HepG2 (cell line): ENCODE results near the gene PLCL1.

Experiments
- EZH2 ChIP-seq: conservative IDR thresholded peaks from 2 replicates; pipeline ENCODE4 v1.6.1; 2012; ENCODE audit warnings: mild to moderate bottlenecking, low read depth, low read length, moderate library complexity
- KDM3A ChIP-seq: IDR thresholded peaks from 2 replicates; pipeline ENCODE4 v1.6.1; 2018; ENCODE audit warnings: low read depth, missing compliant biosample characterization
- MTF1 ChIP-seq: sonication (generic); formaldehyde crosslinking; IDR thresholded peaks from 2 replicates; pipeline ENCODE4 v1.5.0; 2020; ENCODE audit warnings: missing genetic modification reagents
- MYC ChIP-seq: sonication (generic); formaldehyde crosslinking; IDR thresholded peaks from 2 replicates; pipeline ENCODE4 v1.9.0; 2021; ENCODE audit warnings: missing genetic modification reagents, borderline replicate concordance
- NAIF1 ChIP-seq: sonication (generic); formaldehyde crosslinking; IDR thresholded peaks from 2 replicates; pipeline ENCODE4 v1.5.0; 2020; ENCODE audit warnings: mild to moderate bottlenecking, missing genetic modification reagents, borderline replicate concordance
- NCOA2 ChIP-seq: sonication (generic); formaldehyde crosslinking; IDR thresholded peaks from 2 replicates; pipeline ENCODE4 v1.8.0; 2022; ENCODE audit warnings: inconsistent platforms
- SP1 ChIP-seq, 2 experiments: fragments of 450-650 bp in 1 of 2; sonication (generic) in 1 of 2; formaldehyde crosslinking in 1 of 2; IDR thresholded peaks; 2 replicates each; pipeline versions ENCODE4 v1.4.0 to v1.6.1; 2016 to 2020; ENCODE audit warnings: missing genetic modification reagents in 1 of 2
- TF ChIP-seq, protein P1 (sequence below): sonication (generic); formaldehyde crosslinking; IDR thresholded peaks from 2 replicates; pipeline ENCODE4 v1.5.0; 2020; ENCODE audit warnings: mild to moderate bottlenecking, missing genetic modification reagents, moderate library complexity
- TF ChIP-seq, protein P2 (sequence below): sonication (generic); formaldehyde crosslinking; IDR thresholded peaks from 2 replicates; pipeline ENCODE4 v1.5.0; 2020; ENCODE audit warnings: missing genetic modification reagents

DNA sequence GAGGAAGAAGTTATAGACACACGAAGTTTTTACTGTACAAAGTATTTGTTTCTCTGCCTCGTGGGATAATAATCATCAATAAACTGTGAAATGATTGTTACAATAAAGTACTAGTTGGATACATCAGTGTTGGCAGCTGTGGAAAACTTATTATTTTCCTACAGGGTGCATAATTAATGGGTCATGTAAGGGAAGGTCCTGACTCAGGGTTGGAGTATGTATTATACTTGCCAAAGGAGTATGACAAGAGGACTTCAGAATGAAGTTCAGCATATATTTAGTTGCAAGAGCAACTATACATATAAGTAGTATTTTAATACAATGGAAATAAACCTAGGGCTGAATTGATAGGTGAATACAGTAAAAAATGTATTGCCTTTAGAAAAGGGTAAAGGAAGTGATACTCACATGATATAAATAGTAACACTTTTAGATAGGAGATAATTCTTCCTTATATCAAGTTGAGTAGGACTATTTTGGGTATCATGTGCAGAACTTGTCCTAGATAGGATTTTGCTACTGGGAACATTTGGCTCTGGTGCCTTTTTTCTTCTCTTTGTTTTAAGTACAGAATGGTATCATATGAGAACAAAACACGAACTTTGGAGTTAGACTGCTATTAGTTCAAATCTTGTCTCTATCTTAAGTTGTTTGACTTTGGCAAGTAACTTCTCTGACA, 79.1 kb downstream of the PLCL1 start:
- TF ChIP-seq, protein P1, sequence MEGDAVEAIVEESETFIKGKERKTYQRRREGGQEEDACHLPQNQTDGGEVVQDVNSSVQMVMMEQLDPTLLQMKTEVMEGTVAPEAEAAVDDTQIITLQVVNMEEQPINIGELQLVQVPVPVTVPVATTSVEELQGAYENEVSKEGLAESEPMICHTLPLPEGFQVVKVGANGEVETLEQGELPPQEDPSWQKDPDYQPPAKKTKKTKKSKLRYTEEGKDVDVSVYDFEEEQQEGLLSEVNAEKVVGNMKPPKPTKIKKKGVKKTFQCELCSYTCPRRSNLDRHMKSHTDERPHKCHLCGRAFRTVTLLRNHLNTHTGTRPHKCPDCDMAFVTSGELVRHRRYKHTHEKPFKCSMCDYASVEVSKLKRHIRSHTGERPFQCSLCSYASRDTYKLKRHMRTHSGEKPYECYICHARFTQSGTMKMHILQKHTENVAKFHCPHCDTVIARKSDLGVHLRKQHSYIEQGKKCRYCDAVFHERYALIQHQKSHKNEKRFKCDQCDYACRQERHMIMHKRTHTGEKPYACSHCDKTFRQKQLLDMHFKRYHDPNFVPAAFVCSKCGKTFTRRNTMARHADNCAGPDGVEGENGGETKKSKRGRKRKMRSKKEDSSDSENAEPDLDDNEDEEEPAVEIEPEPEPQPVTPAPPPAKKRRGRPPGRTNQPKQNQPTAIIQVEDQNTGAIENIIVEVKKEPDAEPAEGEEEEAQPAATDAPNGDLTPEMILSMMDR (CRISPR knock-in tag): no peak
- TF ChIP-seq MYC (CRISPR knock-in tag) (no peak), MTF1 (CRISPR knock-in tag) (no peak), NCOA2 (CRISPR knock-in tag) (no peak), NAIF1 (CRISPR knock-in tag) (no peak), EZH2 (no peak), KDM3A (CRISPR knock-in tag) (no peak), SP1 (IDR thresholded peaks at IDR 0.05) (no peak), SP1 (CRISPR knock-in tag; IDR thresholded peaks at IDR 0.05) (no peak)
- TF ChIP-seq, protein P2, sequence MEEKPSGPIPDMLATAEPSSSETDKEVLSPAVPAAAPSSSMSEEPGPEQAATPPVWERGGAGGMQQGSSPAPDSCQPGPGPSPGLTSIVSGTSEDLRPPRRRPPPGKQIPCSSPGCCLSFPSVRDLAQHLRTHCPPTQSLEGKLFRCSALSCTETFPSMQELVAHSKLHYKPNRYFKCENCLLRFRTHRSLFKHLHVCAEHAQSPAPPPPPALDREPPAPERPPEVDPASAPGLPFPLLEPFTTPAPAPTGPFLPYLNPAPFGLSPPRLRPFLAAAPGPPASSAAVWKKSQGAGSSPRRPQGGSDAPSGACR (CRISPR knock-in tag): no peak
